ENCODE data around the gene MUC6. TPM values are rescaled to one million over a fixed set of nuclear protein-coding genes. Genes with fewer than 3 reads are reported as not detected.

Gene MUC6
- total and polyA plus RNA-seq, 10 donors: 0.02 to 0.76 (median 0.22) TPM; not detected in 3

DNA sequence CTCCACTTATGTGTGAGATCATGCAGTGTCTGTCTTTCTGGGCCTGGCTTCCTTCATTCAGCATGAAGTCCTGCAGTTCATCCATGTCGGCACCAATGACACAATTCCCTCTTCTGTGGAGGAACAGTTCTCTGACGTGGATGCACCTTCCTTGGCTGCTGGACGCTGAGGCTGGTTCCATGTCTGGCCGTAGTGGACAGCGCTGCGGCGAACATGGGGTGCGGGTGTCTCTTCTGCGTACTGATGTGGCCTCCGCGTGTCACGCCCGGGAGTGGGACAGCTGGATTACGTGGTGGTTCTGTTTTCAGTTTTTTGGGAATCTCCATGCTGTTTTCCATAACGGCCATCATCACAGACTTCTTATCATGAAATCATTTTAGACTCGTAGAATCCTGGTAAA, 21.3 kb upstream of the MUC6 start:
- WGBS, 5 donors: 87 to 95% (median 92%) methylated on average over 16 of the region's 16 CpGs
- H3K4me3 ChIP-seq: no peak overlapping the region
- H3K36me3 ChIP-seq: no peaks in the 10 kb centered on the region
- H3K4me1 ChIP-seq: peaks cover 2 to 33% (median 17%) of the 10 kb centered on the region in 6 donors
- H3K27ac ChIP-seq: no peak overlapping the region
- DNase-seq: no peak
- H3K9me3 ChIP-seq: peaks cover 0 to 10% (median 0%) of the 10 kb centered on the region in 8 donors
- intact Hi-C loops (cut with DNase I; ENCODE audit: low total_unique reads): loop anchor here (10.0 kb wide), 1 partner anchor 213 kb away; the partner anchor contains the start of genes POLR2L and TSPAN4
- TF ChIP-seq POLR2A (IDR thresholded peaks at IDR 0.05): no peak
- no peak for TF ChIP-seq POLR2AphosphoS5 (IDR thresholded peaks at IDR 0.05)
- TF ChIP-seq, protein P1, sequence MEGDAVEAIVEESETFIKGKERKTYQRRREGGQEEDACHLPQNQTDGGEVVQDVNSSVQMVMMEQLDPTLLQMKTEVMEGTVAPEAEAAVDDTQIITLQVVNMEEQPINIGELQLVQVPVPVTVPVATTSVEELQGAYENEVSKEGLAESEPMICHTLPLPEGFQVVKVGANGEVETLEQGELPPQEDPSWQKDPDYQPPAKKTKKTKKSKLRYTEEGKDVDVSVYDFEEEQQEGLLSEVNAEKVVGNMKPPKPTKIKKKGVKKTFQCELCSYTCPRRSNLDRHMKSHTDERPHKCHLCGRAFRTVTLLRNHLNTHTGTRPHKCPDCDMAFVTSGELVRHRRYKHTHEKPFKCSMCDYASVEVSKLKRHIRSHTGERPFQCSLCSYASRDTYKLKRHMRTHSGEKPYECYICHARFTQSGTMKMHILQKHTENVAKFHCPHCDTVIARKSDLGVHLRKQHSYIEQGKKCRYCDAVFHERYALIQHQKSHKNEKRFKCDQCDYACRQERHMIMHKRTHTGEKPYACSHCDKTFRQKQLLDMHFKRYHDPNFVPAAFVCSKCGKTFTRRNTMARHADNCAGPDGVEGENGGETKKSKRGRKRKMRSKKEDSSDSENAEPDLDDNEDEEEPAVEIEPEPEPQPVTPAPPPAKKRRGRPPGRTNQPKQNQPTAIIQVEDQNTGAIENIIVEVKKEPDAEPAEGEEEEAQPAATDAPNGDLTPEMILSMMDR (IDR thresholded peaks at IDR 0.05 in 8 of 11, conservative IDR thresholded peaks at IDR 0.05 in 3 of 11): no peak
- H3K27me3 ChIP-seq (replicated peaks in 1 of 7): peaks cover 0 to 45% (median 0%) of the 10 kb centered on the region in 7 donors

GRCh38 chr11:1055990-1056771, 19.7 kb upstream of the MUC6 start:
- intact Hi-C loops (cut with DNase I; ENCODE audit: low total_unique reads): loop anchor here (10.0 kb wide), 1 partner anchor 211 kb away; the partner anchor contains the start of genes POLR2L and TSPAN4
- TF ChIP-seq, protein P1 (IDR thresholded peaks at IDR 0.05 in 8 of 11, conservative IDR thresholded peaks at IDR 0.05 in 3 of 11): no peak
- no peak for TF ChIP-seq POLR2A (IDR thresholded peaks at IDR 0.05)
- no peak for TF ChIP-seq POLR2AphosphoS5 (IDR thresholded peaks at IDR 0.05)
- no peaks in the 10 kb centered on the region for H3K9me3 ChIP-seq
- H3K4me3 ChIP-seq: no peak overlapping the region
- peaks cover 2 to 45% (median 25%) of the 10 kb centered on the region in 6 donors for H3K4me1 ChIP-seq
- peak; percentile 67 for DNase-seq
- WGBS, 5 donors: 82 to 93% (median 88%) methylated on average over 35 to 46 of the region's 46 CpGs
- H3K27me3 ChIP-seq (replicated peaks in 1 of 7): peaks cover 0 to 59% (median 0%) of the 10 kb centered on the region in 7 donors
- no peak overlapping the region for H3K27ac ChIP-seq
- H3K36me3 ChIP-seq: no peaks in the 10 kb centered on the region

DNA sequence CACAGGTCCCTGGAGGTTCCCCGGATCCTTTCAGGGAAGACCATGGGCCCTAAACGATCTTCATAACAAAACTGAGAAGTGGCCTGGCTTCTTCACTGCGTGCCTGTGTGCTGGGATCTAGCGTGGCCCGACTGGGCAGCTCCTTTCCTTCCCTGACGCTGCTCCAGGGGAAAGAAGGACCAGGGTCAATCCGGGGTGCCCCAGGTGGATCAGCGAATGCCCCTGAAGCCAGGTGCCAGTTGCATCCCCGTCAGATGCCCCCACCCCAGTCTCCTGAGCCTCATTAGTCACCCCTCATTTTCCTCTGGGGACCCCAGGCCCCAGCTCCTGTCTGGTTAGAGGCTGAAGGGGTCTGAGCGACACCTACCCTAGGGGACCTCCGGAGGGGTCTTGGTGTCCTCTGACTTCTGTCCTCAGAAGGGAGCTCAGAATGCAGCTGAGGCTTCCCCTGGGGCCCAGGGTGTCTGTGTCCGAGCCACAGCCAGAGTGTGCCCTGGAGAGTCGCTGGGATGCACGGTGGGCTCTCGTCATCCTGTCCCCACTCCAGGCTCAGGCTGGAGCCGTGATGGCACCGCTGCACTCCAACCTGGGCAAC, 18.7 kb upstream of the MUC6 start:
- Histone ChIP-seq H3K4me3 (no peak overlapping the region), H3K27me3 (replicated peaks in 1 of 7) (peaks cover 0 to 64% (median 0%) of the 10 kb centered on the region in 7 donors), H3K27ac (no peak overlapping the region), H3K4me1 (peaks cover 2 to 47% (median 33%) of the 10 kb centered on the region in 6 donors), H3K36me3 (no peaks in the 10 kb centered on the region), H3K9me3 (no peaks in the 10 kb centered on the region)
- DNase-seq: peak; percentile 66
- 90 to 94% (median 93%) methylated on average over 14 to 17 of the region's 17 CpGs for WGBS, 5 donors
- intact Hi-C loops (cut with DNase I; ENCODE audit: low total_unique reads): loop anchor here (10.0 kb wide), 1 partner anchor 210 kb away; the partner anchor contains the start of genes POLR2L and TSPAN4
- TF ChIP-seq, protein P1 (IDR thresholded peaks at IDR 0.05 in 8 of 11, conservative IDR thresholded peaks at IDR 0.05 in 3 of 11): no peak
- no peak for TF ChIP-seq POLR2A (IDR thresholded peaks at IDR 0.05)
- no peak for TF ChIP-seq POLR2AphosphoS5 (IDR thresholded peaks at IDR 0.05)
